ENCODE results near the gene FOXD3.
A peak's percentile ranks its signal among the peaks of the same experiment; 100 is the strongest.

Gene FOXD3

DNA sequence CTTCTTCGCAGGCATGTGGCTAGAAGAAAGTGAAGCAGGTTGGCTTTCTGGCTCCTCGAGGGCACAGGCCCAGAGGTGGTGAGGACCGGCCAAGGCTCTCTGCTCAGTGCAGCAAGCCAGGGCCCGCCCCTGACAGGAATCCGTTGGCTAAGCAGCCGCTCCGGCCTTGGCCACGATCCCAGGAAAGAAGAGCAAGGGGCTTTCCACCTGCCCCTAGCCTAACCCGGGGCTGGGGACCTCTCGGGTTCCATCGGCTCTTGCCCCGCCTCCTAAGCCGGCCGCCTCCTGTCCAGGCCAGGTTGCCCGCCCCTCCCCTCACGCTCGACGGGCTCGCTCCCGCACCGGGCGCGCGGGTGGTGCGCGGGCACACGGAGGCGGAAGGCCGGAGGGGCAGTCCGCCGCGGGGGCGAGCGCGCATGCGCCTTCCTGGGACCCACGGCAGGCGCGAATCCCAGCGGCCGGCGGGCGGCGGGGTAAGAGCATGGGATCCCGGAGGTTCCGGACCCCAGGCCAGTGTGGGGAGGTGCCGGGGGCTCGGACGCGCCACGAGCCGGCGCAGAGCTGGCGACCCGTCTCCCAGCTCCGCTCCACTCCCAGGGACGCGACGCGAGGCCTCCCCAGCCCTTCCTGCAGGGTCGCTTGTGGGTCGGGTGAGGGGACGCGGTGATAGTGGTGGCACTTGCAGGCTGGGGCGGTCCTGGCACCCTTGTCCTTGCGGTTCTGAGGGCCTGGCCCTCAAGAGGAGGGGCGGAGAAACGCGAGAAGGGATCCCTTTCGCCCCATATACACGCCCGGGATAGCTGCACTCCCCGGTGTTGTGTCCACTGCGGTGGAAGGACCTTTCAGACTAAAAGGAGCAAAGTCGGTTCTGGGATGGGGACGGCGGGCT is 45.1 kb downstream of the FOXD3 start, which contains the start of gene ALG6:
Gene ALG6, plus strand, starts transcription at position 413 of the 889 bp plus-strand sequence. CDS start 3,351 bp downstream, outside the sequence.
- TF ChIP-seq, protein P1, sequence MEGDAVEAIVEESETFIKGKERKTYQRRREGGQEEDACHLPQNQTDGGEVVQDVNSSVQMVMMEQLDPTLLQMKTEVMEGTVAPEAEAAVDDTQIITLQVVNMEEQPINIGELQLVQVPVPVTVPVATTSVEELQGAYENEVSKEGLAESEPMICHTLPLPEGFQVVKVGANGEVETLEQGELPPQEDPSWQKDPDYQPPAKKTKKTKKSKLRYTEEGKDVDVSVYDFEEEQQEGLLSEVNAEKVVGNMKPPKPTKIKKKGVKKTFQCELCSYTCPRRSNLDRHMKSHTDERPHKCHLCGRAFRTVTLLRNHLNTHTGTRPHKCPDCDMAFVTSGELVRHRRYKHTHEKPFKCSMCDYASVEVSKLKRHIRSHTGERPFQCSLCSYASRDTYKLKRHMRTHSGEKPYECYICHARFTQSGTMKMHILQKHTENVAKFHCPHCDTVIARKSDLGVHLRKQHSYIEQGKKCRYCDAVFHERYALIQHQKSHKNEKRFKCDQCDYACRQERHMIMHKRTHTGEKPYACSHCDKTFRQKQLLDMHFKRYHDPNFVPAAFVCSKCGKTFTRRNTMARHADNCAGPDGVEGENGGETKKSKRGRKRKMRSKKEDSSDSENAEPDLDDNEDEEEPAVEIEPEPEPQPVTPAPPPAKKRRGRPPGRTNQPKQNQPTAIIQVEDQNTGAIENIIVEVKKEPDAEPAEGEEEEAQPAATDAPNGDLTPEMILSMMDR (IDR thresholded peaks at IDR 0.05; ENCODE audit: low read depth, low read length): peak; percentile 26
- DNase-seq (ENCODE audit: extremely low read depth, low read depth): peak; percentile 81

DNA sequence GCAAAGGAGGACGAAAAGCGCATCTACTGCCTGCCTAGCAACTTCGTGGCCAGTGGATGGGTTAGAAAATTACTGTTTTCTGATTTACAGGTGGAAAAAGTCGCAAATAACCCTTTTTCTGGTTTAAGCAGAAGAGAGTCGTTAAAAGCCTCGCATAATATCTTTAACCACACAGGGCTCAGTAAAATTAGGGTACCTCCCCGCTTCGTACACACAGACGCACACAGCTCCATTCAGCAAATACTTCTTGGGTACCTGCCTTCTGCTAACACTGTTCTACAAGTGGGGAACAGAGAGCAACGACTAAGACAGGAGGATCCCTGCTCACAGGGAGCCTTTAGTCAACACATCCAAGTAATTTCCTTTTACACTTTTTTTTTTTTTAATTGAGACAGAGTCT is 45.8 kb downstream of the FOXD3 start:
- TF ChIP-seq, protein P1 (IDR thresholded peaks at IDR 0.05; ENCODE audit: low read depth, low read length): no peak
- DNase-seq (ENCODE audit: extremely low read depth, low read depth): no peak
